NCI-H526 treated with DMSO at 0.1 percent for 48 hours (cell line): ENCODE data around the gene TBC1D4.

Experiments
- DNase-seq: peaks from one replicate; lab custom pipeline; 2025; lab: John Stamatoyannopoulos, UW

TBC1D4 gene

GRCh38 chr13:75418186-75418843 is 63.7 kb downstream of the TBC1D4 start:
- DNase-seq: no peak

- DNase-seq: no peak
These were observed 64.3 kb downstream of the TBC1D4 start for GRCh38 chr13:75417656-75418055.

GRCh38 chr13:75417012-75417384 is 65.0 kb downstream of the TBC1D4 start:
- no peak for DNase-seq

- no peak for DNase-seq
These were observed 65.5 kb downstream of the TBC1D4 start for GRCh38 chr13:75416327-75417011.

- no peak for DNase-seq
These were observed 66.3 kb downstream of the TBC1D4 start for GRCh38 chr13:75415694-75416093.

GRCh38 chr13:75415171-75415570 is 66.8 kb downstream of the TBC1D4 start:
- DNase-seq: no peak

GRCh38 chr13:75414036-75414827 is 67.7 kb downstream of the TBC1D4 start:
- DNase-seq: no peak

- DNase-seq: no peak
These were observed 69.9 kb downstream of the TBC1D4 start for GRCh38 chr13:75411924-75412537.

- DNase-seq: no peak
These were observed 71.8 kb downstream of the TBC1D4 start for GRCh38 chr13:75410207-75410606.

- DNase-seq: no peak
These were observed 74.0 kb downstream of the TBC1D4 start for GRCh38 chr13:75407998-75408397.

GRCh38 chr13:75407473-75407872 is 74.5 kb downstream of the TBC1D4 start:
- no peak for DNase-seq

GRCh38 chr13:75405976-75406703 is 75.8 kb downstream of the TBC1D4 start:
- no peak for DNase-seq

- DNase-seq: no peak
These were observed 77.2 kb downstream of the TBC1D4 start for GRCh38 chr13:75404726-75405125.

- no peak for DNase-seq
These were observed 79.2 kb downstream of the TBC1D4 start for GRCh38 chr13:75402787-75403186.

- no peak for DNase-seq
These were observed 81.2 kb downstream of the TBC1D4 start for GRCh38 chr13:75400775-75401174.

GRCh38 chr13:75399879-75400217 is 82.1 kb downstream of the TBC1D4 start:
- DNase-seq: no peak

GRCh38 chr13:75399168-75399878 is 82.6 kb downstream of the TBC1D4 start:
- no peak for DNase-seq

GRCh38 chr13:75398072-75398471 is 83.9 kb downstream of the TBC1D4 start:
- DNase-seq: no peak

GRCh38 chr13:75395901-75396300 is 86.1 kb downstream of the TBC1D4 start:
- no peak for DNase-seq

- DNase-seq: no peak
These were observed 86.9 kb downstream of the TBC1D4 start for GRCh38 chr13:75395066-75395465.

- DNase-seq: no peak
These were observed 88.0 kb downstream of the TBC1D4 start for GRCh38 chr13:75393839-75394520.
